ENCODE measurements around the gene SLC38A6.

DNA sequence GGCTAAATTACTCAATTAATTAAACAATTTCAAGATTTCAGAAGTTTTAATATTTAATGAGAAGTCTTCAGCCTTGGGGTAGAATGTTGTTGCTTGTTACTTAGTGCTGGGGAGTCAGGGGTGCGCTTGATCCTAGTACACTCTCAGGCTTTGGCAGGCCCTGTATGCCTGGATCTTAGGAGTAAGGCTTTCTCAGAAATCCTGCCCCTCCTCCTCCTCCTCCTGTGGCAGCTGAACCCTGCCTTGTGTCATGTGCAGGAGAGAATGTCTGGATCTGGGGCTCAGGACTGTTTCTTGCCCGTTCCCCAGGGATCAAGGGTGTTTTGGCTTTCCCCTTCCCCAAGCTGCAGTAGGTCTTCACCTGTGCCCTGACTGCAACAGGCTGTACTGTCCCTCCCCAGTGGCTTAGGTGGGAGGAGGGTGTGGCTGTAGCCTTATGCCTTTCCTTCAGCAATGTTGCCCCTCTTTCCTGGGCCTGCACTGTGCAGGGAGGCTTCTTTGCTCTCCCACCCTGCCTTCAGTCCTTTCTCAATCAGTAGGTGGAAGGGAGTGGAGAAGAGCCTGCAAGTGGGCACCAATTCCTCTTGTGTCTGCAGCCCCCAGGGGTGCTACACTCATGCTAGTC lies 108.2 kb downstream of the SLC38A6 start:
- TF ChIP-seq POLR2A (IDR thresholded peaks at IDR 0.05) = no peak
- TF ChIP-seq CTCF (IDR thresholded peaks at IDR 0.05) = no peak
